NCI-H1694 (cell line): Measurements from ENCODE around the gene KRI1.

ENCODE experiments used
- DNase-seq: peaks from one replicate; lab custom pipeline; 2025; lab: John Stamatoyannopoulos, UW

KRI1 gene

DNA sequence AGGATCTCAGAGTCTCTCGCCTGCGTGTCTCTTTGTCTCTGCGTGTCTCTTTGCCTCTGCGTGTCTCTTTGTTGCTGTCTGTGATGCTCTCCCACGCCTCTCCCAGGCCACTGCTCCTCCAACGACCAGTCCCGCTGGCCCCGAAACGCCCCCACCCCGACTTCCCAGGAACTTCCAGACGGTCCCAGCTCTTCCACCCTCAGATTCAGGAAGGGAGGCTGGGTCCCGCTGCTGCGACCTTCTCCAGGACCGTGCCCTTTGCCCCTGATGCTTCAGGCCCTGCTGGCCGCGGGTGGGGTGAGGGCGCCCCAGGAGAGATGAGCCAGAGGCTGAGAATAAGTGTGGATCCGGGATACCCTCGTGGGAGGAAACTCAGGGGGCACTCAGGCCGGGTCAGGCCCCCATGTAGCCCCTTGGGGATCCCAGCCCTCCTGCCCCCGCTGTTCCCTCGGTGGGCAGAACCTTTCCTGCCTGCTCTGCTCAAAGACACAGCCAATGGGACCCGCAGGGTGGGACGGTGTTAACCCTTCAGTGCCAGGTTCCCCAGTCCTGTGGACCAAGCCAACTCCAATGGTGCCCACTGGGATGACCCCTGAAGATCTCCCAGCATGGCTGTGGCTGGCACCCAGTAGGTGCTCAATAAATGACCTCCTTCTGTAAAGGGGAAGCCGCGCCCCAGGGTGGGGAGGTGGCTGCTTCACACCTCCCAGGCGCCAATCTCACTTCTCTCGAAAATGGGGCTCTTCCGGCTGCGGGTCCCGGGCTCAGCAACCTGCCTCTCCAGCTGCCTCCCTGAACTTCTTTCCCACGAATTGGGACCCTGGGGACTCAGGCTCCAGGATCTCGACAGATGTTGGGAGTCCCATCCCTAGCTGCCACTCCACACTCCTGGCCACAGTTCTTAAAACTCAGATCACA is 47.1 kb downstream of the KRI1 start:
- no peak for DNase-seq

DNA sequence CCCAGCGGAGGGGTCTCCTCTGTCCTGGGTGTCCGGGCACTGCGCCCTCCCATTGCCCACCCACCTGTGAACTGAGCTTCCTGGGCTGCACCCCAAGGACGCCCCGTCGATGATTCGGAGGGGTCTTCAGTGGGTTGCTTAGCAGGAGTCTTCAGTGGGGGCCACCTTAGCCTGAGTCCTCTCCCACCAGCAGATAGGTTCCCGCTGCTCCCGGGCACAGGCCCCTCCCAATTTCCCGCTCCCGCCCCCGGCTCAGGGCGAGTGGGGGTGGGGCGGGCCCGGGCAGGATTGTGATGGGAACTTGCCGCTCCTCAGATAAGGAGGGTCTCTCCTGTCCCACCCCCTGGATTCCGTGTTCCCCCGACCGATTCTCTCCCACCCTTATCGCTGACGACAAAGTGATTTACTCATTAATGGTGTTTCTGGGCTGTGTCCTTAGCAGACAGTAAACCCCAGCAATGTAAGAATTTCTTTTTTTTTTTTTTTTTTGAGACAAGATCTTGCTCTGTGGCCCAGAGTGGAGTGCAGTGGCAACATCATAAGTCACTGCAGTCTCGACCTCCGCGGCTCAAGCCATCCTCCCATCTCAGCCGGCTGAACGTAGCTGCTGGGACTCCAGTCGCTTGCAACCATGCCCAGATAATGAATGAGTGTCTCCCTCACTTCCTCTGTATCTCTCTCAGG is 47.9 kb downstream of the KRI1 start:
- peak; percentile 29 for DNase-seq

DNA sequence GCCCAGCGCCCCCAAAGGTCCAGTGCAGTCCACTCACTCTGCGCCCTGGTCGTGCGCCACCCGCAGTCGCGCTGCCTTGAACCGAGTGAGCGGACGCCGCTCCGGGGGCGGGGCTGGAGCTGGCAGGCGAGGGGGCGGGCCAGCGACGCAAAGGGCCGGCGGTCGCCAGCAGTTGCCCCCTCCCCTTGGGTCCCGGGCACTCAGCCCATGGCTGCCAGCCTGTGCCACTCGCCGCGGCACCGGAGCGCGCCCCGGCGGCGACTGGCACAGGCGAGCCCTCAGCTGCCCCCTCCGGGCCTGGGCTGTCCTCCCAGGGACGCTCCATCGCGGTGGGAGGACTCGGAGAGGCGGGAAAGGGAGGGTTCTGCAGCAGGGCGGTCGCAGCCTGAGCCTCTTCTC is 48.5 kb downstream of the KRI1 start, which contains the start of gene S1PR5:
Gene S1PR5 (minus strand): TSS at position 87 of the 399 bp plus-strand sequence. CDS start 2,436 bp downstream, outside the sequence.
- DNase-seq, result no peak

DNA sequence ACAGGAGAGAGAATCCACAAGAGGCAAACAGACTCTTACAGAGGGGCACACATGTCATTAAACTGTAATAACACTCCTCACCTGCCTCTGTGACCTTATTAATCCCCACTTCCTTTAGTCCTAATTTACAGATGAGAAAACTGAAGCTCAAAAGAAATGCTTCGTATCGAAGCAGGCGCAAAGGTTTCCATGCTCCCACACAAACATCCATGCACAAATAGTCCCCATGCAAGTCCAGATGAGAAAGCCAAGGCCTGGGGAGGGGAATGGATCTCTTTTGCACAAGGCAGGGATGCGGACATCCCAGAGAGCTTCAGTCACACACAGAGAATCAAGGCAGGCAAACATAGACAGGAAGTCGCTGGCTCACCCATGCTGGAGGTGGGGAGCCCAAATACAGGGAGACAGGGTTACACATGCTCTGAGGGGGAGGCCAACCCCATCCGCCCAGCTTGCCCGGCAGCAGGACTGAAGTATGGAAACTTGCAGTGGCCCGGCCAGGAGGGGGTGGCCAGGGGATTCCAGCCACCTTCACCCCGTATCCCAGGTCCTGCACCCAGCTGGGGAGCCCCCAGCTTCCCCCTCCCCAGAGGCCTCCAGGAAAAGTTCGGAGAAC is 49.0 kb downstream of the KRI1 start:
- DNase-seq, result no peak

DNA sequence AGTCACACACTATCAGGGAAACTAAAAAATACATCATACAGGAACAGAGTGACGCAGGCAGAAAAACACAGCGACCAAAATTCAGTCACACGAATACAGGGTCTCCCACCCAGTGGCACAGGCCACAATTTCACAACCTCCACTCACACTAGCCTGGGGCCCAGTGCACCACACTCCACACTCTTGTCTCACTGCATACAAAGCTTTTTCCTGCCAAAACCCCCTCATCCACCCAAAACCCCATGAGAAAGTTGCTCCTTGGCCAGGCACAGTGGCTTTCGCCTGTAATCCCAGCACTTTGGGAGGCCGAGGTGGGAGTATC is 49.8 kb downstream of the KRI1 start:
- DNase-seq, result no peak

DNA sequence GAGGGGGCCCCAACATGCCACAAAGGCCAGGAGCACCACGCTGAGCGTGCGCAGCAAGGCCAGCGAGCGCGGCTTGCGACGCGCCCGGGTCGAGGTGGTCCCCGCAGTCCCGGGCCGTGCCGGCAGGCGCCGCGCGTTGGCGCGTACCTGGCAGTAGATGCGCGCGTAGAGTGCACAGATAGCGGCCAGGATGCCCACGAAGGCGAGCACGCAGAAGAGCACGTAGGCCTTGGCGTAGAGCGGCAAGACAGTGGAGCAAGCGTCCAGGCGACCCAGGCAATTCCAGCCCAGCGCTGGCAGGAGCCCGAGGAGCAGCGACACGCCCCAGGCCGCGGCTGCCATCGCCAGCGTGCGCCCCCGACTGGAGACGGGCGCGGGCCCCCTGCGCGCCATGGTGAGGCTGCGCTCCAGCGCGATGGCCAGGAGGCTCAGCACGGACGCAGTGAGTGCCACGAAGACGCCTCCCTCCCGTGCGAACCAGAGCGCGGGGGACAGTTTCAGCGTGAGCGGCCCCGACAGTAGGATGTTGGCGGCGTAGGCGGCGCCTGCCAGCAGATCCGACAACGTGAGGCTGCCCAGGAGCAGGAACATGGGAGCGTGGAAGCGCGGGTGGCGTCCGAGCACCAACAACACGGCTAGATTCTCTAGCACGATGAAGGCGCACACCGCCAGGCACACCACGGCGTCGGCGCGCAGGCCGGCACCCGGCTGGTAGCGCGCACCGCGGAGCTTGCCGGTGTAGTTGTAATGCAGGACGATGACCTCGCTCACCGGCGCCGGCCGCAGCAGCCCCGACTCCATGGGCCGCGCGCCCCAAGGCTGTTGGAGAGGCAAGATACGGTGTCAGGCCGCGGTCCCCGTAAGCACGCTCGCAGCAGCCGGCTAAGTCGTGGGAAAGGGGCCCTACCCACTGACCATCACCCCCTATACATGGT is 51.3 kb downstream of the KRI1 start:
- DNase-seq, result no peak

DNA sequence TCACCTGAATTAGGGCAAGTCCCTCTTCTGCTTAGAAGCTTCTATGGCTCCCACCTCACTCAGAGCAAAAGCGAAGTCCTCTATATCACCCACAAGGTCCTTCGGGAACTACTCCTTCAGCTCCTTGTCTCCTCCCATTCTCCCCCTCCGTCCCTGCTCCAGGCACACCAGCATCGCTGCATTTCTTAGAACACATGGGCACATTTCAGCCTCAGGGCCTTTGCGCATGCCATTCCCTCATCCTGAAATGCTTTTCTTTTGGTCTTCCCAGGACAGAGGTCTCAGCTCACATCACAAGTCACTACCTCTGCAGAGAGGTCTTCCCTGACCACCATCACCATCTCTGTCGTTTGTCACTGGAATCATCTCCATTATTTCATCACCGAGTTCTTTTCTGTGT is 52.6 kb downstream of the KRI1 start:
- DNase-seq, result no peak

DNA sequence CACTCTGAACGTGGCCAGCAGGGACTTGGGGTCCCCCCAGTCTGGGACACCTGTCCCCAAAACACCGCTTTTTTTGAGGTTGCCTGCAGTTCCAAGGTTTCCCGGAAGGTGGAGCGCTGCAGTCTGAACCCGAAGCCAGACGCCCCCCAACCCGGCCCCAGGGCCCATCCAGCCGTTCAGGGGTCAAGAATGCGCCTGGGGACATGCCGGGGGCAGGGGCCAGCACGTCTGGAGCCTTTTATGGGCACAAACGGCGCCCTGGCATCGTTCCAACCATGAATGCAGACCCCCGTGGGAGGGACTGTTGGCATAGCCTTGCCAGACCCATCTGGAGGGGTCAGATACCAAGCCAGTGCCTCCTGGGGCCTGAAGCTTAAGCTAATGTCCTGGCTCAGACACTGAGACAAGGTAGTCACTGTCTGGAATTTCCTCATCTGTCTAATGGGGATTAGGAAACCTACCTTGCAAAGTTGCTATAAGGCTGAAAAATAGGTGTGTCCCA is 55.5 kb downstream of the KRI1 start:
- no peak for DNase-seq

DNA sequence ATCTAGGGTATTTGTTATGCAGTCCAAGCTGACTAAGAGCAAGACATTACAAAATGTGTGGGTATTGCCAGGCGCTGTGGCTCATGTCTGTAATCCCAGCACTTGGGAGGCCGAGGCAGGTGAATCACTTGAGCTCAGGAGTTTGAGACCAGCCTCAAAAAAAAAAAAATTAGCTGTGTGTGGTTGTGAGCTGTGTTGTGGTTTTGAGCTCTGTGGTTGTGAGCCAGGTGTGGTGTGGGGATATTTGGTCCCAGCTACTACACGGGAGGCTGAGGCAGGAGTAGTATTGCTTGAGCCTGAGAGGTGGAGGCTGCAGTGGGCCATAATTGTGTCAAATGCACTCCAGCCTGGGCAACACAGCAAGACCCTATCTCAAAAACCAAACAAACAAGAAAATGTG is 57.1 kb downstream of the KRI1 start:
- DNase-seq, result no peak

DNA sequence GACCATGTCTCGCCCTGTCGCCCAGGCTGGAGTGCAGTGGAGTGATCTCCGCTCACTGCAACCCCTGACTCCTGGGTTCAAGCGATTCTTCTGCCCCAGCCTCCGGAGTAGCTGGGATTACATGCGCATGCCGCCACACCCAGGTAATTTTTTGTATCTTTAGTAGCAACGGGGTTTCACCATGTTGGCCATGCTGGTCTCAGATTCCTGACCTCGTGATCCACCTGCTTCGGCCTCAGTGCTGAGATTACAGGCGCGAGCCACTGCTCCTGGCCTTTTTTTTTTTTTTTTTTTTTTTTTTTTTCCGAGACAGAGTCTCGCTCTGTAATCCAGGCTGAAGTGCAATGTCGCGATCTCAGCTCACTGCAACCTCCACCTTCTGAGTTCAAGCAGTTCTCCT is 57.8 kb downstream of the KRI1 start:
- no peak for DNase-seq

DNA sequence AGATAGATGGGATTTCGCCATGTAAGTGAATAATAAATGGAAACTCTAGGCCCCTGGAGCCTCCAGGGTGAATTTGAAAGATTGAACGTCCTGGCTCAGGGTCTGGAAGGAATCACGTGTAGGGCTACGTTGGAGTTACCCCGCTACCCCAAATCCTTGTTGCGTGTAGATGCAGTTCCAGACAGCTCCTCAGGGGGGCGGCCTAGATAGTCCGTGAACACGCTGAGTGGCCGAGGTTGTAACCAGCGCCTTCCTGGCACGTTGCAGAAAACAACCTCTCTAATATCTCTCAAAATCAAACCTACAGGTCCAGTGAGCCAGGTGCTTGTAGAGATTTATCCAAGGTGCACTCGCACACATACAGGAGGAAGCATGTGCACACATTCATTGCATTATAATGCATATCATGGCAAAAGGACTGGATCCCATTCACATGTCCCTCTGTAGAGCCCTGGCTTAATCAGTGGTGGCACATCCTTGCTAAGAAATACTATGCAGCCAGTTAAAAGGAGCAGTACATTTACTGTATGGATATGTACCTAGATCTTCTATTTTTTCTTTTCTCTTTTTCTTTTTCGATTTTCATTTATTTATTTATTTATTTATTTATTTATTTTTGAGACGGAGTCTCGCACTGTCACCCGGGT is 60.1 kb downstream of the KRI1 start:
- DNase-seq, result peak; percentile 38
